Neuronal stem cell (in vitro differentiated cells): Measurements from ENCODE around the gene TMEM134.
A peak's percentile ranks its signal among the peaks of the same experiment; 100 is the strongest.

Source experiments
- DNase-seq: peaks from one replicate; pipeline ENCODE4 v3.0.0-alpha.2; 2013; ENCODE audit warnings: low spot score
- H2AFZ ChIP-seq: one replicate; pipeline ENCODE4 v1.6.1; 2013; ENCODE audit warnings: mild to moderate bottlenecking, low read length, inconsistent platforms
- H2AK5ac ChIP-seq: 2 replicates; pipeline ENCODE4 v1.6.1; 2013; ENCODE audit warnings: low read depth, mild to moderate bottlenecking, inconsistent platforms, low read length, moderate library complexity, mixed read lengths
- H2BK120ac ChIP-seq: 2 replicates; pipeline ENCODE4 v1.6.1; 2013; ENCODE audit warnings: low read depth, mild to moderate bottlenecking, inconsistent platforms, low read length, moderate library complexity, mixed read lengths
- H2BK12ac ChIP-seq: one replicate; pipeline ENCODE4 v1.6.1; 2013; ENCODE audit warnings: low read length, inconsistent platforms
- H2BK15ac ChIP-seq: 2 replicates; pipeline ENCODE4 v1.6.1; 2013; ENCODE audit warnings: mild to moderate bottlenecking, low read length, inconsistent platforms, mixed read lengths
- H2BK5ac ChIP-seq: one replicate; pipeline ENCODE4 v1.6.1; 2013; ENCODE audit warnings: inconsistent platforms, mild to moderate bottlenecking, low read length, moderate library complexity
- H3K14ac ChIP-seq: one replicate; pipeline ENCODE4 v1.6.1; 2013; ENCODE audit warnings: low read length, inconsistent platforms
- H3K18ac ChIP-seq: 2 replicates; pipeline ENCODE4 v1.6.1; 2013; ENCODE audit warnings: low read length, inconsistent platforms
- H3K23ac ChIP-seq: 2 replicates; pipeline ENCODE4 v1.6.1; 2013; ENCODE audit warnings: low read depth, mild to moderate bottlenecking, mixed read lengths, low read length, inconsistent platforms; ENCODE audit not compliant: poor library complexity
- H3K27ac ChIP-seq: replicated peaks from 3 replicates; pipeline ENCODE4 v1.5.1; 2013; ENCODE audit warnings: low read length, inconsistent platforms
- H3K27me3 ChIP-seq, 3 experiments: 2 replicates each; pipeline ENCODE4 v1.6.1; 2013; ENCODE audit warnings: low read length in 3 of 3, mild to moderate bottlenecking in 2 of 3, inconsistent platforms in 1 of 3, low read depth in 1 of 3, mixed read lengths in 1 of 3, moderate library complexity in 1 of 3; ENCODE audit not compliant: control insufficient read depth in 3 of 3, insufficient read depth in 3 of 3
- H3K36me3 ChIP-seq, 2 donors: replicated peaks in 1 of 2; 2 replicates each; pipeline ENCODE4 v1.6.1; 2013; ENCODE audit warnings: low read length in 2 of 2; ENCODE audit not compliant: control insufficient read depth in 2 of 2, insufficient read depth in 2 of 2
- H3K4ac ChIP-seq: 2 replicates; pipeline ENCODE4 v1.6.1; 2013; ENCODE audit warnings: inconsistent platforms, mild to moderate bottlenecking, low read length, moderate library complexity
- H3K4me1 ChIP-seq, 2 donors: 1 replicate in 1 of 2; 2 replicates in 1 of 2; pipeline ENCODE4 v1.6.1; 2013; ENCODE audit warnings: low read length in 2 of 2, low read depth in 1 of 2; ENCODE audit not compliant: control insufficient read depth in 2 of 2, insufficient read depth in 1 of 2
- H3K4me2 ChIP-seq: one replicate; pipeline ENCODE4 v1.6.1; 2013; ENCODE audit warnings: mild to moderate bottlenecking, low read length, inconsistent platforms; ENCODE audit not compliant: insufficient read depth, poor library complexity, severe bottlenecking
- H3K4me3 ChIP-seq, 2 donors: 2 replicates each; pipeline ENCODE4 v1.5.1; 2013; ENCODE audit warnings: low read length in 2 of 2, mild to moderate bottlenecking in 2 of 2, inconsistent platforms in 1 of 2, moderate library complexity in 1 of 2
- H3K79me1 ChIP-seq: one replicate; pipeline ENCODE4 v1.6.1; 2013; ENCODE audit warnings: low read depth, mild to moderate bottlenecking, inconsistent platforms, low read length, moderate library complexity
- H3K9ac ChIP-seq: one replicate; pipeline ENCODE4 v1.6.1; 2013; ENCODE audit warnings: mild to moderate bottlenecking, low read depth, low read length, inconsistent platforms; ENCODE audit not compliant: poor library complexity
- H3K9me3 ChIP-seq, 2 donors: replicated peaks in 1 of 2; 2 replicates each; pipeline versions ENCODE3 to v1.6.1; 2013; ENCODE audit warnings: low read length in 2 of 2, mild to moderate bottlenecking in 2 of 2, inconsistent platforms in 1 of 2, low read depth in 1 of 2, mixed read lengths in 1 of 2, moderate library complexity in 1 of 2; ENCODE audit not compliant: control insufficient read depth in 2 of 2, insufficient read depth in 1 of 2
- H4K8ac ChIP-seq: one replicate; pipeline ENCODE4 v1.6.1; 2013; ENCODE audit warnings: low read depth, mild to moderate bottlenecking, inconsistent platforms, low read length, moderate library complexity
- H4K91ac ChIP-seq: one replicate; pipeline ENCODE4 v1.6.1; 2013; ENCODE audit warnings: low read length, low read depth, mild to moderate bottlenecking, inconsistent platforms; ENCODE audit not compliant: poor library complexity
- WGBS, 2 donors: extraction: QIAGEN DNeasy Blood & Tissue Kit; methylation state at CpG; one replicate each; pipeline ENCODE4 v1.1.7; 2013; ENCODE audit warnings: missing lambda C conversion rate in 2 of 2, mixed read lengths in 1 of 2; ENCODE audit not compliant: insufficient read length in 2 of 2, insufficient replicate concordance in 1 of 2; ENCODE audit errors: extremely low coverage in 2 of 2; 5-methylcytosine and 5-hydroxymethylcytosine counted together

TMEM134 gene

GRCh38 chr11:67507864-67508485 is 38.9 kb upstream of the TMEM134 start, which contains the start of gene CDK2AP2:
Gene CDK2AP2 (minus strand): TSS chr11:67508162. CDS start chr11:67508082, 80 bp downstream.
- peak within 1 kb of the TSS; percentile 38 for H4K91ac ChIP-seq
- peak within 1 kb of the TSS; percentile 88 for H3K9ac ChIP-seq
- peak within 1 kb of the TSS; percentile 63 for H2BK12ac ChIP-seq
- H2BK120ac ChIP-seq = no peak within 1 kb of the TSS
- peak within 1 kb of the TSS; percentile 95 for H3K23ac ChIP-seq
- peak within 1 kb of the TSS; percentile 97 for H3K18ac ChIP-seq
- H4K8ac ChIP-seq = peak within 1 kb of the TSS; percentile 32
- H3K4me3 ChIP-seq = peak within 1 kb of the TSS; percentile 83 to 93
- peak; percentile 99 for DNase-seq
- H3K79me1 ChIP-seq = peaks cover 13% of the 10 kb centered on the region
- H2AFZ ChIP-seq = peak within 1 kb of the TSS; percentile 99
- no peaks in the 10 kb centered on the region for H3K9me3 ChIP-seq
- H3K4me2 ChIP-seq = peak within 1 kb of the TSS; percentile 86
- H3K27ac ChIP-seq = peak within 1 kb of the TSS; percentile 91
- peaks cover 0 to 11% of the 10 kb centered on the region in 2 donors for H3K36me3 ChIP-seq
- WGBS, 2 donors = no CpG with 5 or more reads among the region's 57 CpGs
- H2AK5ac ChIP-seq = peak within 1 kb of the TSS; percentile 96
- peak within 1 kb of the TSS; percentile 97 for H3K14ac ChIP-seq
- H3K27me3 ChIP-seq = peaks cover 0 to 3% (median 2%) of the 10 kb centered on the region in 3 experiments
- H2BK15ac ChIP-seq = peak within 1 kb of the TSS; percentile 56
- H2BK5ac ChIP-seq = peak within 1 kb of the TSS; percentile 71
- H3K4me1 ChIP-seq = peaks cover 20 to 29% of the 10 kb centered on the region in 2 donors
- H3K4ac ChIP-seq = no peak within 1 kb of the TSS

- Histone ChIP-seq H2BK120ac (no peak overlapping the region), H4K8ac (peak overlapping the region; percentile 32), H3K4ac (no peak overlapping the region), H3K9ac (peak overlapping the region; percentile 88), H3K18ac (peak overlapping the region; percentile 85), H3K23ac (peak overlapping the region; percentile 95), H3K9me3 (no peaks in the 10 kb centered on the region), H4K91ac (peak overlapping the region; percentile 38), H2BK15ac (peak overlapping the region; percentile 56), H3K4me2 (peak overlapping the region; percentile 85), H3K4me1 (peaks cover 20 to 29% of the 10 kb centered on the region in 2 donors), H3K27ac (peak overlapping the region; percentile 71), H3K27me3 (peaks cover 0 to 3% (median 2%) of the 10 kb centered on the region in 3 experiments), H2BK12ac (peak overlapping the region; percentile 63), H3K79me1 (peaks cover 13% of the 10 kb centered on the region), H2BK5ac (peak overlapping the region; percentile 48), H3K14ac (peak overlapping the region; percentile 67), H2AK5ac (peak overlapping the region; percentile 96), H3K36me3 (peaks cover under 1 to 17% of the 10 kb centered on the region in 2 donors), H3K4me3 (peak overlapping the region; percentile 83), H2AFZ (peak overlapping the region; percentile 97)
- no CpG with 5 or more reads among the region's 33 CpGs for WGBS, 2 donors
- DNase-seq = no peak
Measured at GRCh38 chr11:67507242-67507863, 38.3 kb upstream of the TMEM134 start.

- Histone ChIP-seq H3K4ac (no peak overlapping the region), H2BK15ac (peak overlapping the region; percentile 45), H3K36me3 (peaks cover 4 to 25% of the 10 kb centered on the region in 2 donors), H2BK12ac (no peak overlapping the region), H3K14ac (no peak overlapping the region), H3K9me3 (no peaks in the 10 kb centered on the region), H4K8ac (no peak overlapping the region), H2BK5ac (peak overlapping the region; percentile 98), H3K23ac (no peak overlapping the region), H3K79me1 (peaks cover 13% of the 10 kb centered on the region), H3K27me3 (peaks cover 0 to 3% (median 2%) of the 10 kb centered on the region in 3 experiments), H3K4me2 (no peak overlapping the region), H4K91ac (no peak overlapping the region), H3K18ac (no peak overlapping the region), H2BK120ac (no peak overlapping the region), H3K27ac (no peak overlapping the region), H2AK5ac (peak overlapping the region; percentile 3), H2AFZ (no peak overlapping the region), H3K4me1 (peaks cover 20 to 29% of the 10 kb centered on the region in 2 donors), H3K4me3 (peak overlapping the region in 1 of 2 donors; percentile 83), H3K9ac (peak overlapping the region; percentile 72)
- no CpG with 5 or more reads among the region's 16 CpGs for WGBS, 2 donors
- no peak for DNase-seq
Measured at GRCh38 chr11:67506426-67507051, 37.5 kb upstream of the TMEM134 start.
